Astrocyte (in vitro differentiated cells and primary cell): Measurements from ENCODE around the gene CACNA1C. TPM values are rescaled to one million over a fixed set of nuclear protein-coding genes. Genes with fewer than 3 reads are reported as not detected.
A peak's percentile ranks its signal among the peaks of the same experiment; 100 is the strongest.

Experiments
- DNase-seq: peaks from one replicate; pipeline ENCODE4 v3.0.0-alpha.2; 2010; ENCODE audit warnings: low read depth
- FAIRE-seq: peaks from 2 replicates; lab custom pipeline; 2011; peaks lifted over from hg19 to GRCh38; lab: Jason Lieb, UNC
- H2AFZ ChIP-seq: 2 replicates; pipeline ENCODE4 v1.6.0; 2012; ENCODE audit warnings: low read depth, low read length, inconsistent platforms
- H3K27ac ChIP-seq: 2 replicates; pipeline ENCODE4 v1.5.1; 2011; ENCODE audit warnings: low read depth, low read length, inconsistent platforms
- H3K27me3 ChIP-seq: 2 replicates; pipeline ENCODE4 v1.6.0; 2011; ENCODE audit warnings: low read length, inconsistent platforms; ENCODE audit not compliant: insufficient read depth
- H3K36me3 ChIP-seq: 2 replicates; pipeline ENCODE4 v1.5.1; 2011; ENCODE audit warnings: low read length, inconsistent platforms; ENCODE audit not compliant: insufficient read depth
- H3K4me1 ChIP-seq: 2 replicates; pipeline ENCODE4 v1.5.1; 2011; ENCODE audit warnings: low read length, inconsistent platforms; ENCODE audit not compliant: insufficient read depth
- H3K4me2 ChIP-seq: 2 replicates; pipeline ENCODE4 v1.6.0; 2012; ENCODE audit warnings: low read length, inconsistent platforms
- H3K4me3 ChIP-seq: 2 replicates; pipeline ENCODE4 v1.5.1; 2011; ENCODE audit warnings: low read depth, mild to moderate bottlenecking, low read length, inconsistent platforms; ENCODE audit not compliant: insufficient read depth
- H3K79me2 ChIP-seq: 2 replicates; pipeline ENCODE4 v1.6.0; 2012; ENCODE audit warnings: mild to moderate bottlenecking, low read length, inconsistent platforms; ENCODE audit not compliant: insufficient read depth
- H3K9ac ChIP-seq: 2 replicates; pipeline ENCODE4 v1.6.0; 2012; ENCODE audit warnings: mild to moderate bottlenecking, low read length, inconsistent platforms
- H3K9me3 ChIP-seq: 2 replicates; pipeline ENCODE4 v1.5.1; 2012; ENCODE audit warnings: low read depth, mild to moderate bottlenecking, low read length, inconsistent platforms; ENCODE audit not compliant: insufficient read depth
- H4K20me1 ChIP-seq: 2 replicates; pipeline ENCODE4 v1.6.0; 2012; ENCODE audit warnings: low read length, inconsistent platforms; ENCODE audit not compliant: insufficient read depth
- H3K27ac Mint-ChIP-seq: one replicate; pipeline ENCODE4 v1.8.0; 2021; ENCODE audit warnings: mild to moderate bottlenecking, mixed read lengths; ENCODE audit not compliant: unreplicated experiment
- H3K27me3 Mint-ChIP-seq: one replicate; pipeline ENCODE4 v1.8.0; 2021; ENCODE audit warnings: low read depth, mixed read lengths; ENCODE audit not compliant: unreplicated experiment
- H3K36me3 Mint-ChIP-seq: one replicate; pipeline ENCODE4 v1.8.0; 2021; ENCODE audit warnings: low read depth, mixed read lengths; ENCODE audit not compliant: unreplicated experiment
- H3K4me1 Mint-ChIP-seq: one replicate; pipeline ENCODE4 v1.8.0; 2021; ENCODE audit warnings: low read depth, mixed read lengths; ENCODE audit not compliant: unreplicated experiment
- H3K4me3 Mint-ChIP-seq: one replicate; pipeline ENCODE4 v1.8.0; 2021; ENCODE audit warnings: mild to moderate bottlenecking, moderate library complexity, mixed read lengths; ENCODE audit not compliant: unreplicated experiment
- H3K9me3 Mint-ChIP-seq: one replicate; pipeline ENCODE4 v1.8.0; 2021; ENCODE audit warnings: mild to moderate bottlenecking, mixed read lengths; ENCODE audit not compliant: unreplicated experiment
- CTCF ChIP-seq: IDR thresholded peaks from 2 replicates; pipeline ENCODE4 v1.5.1; 2011; ENCODE audit warnings: low read depth, mild to moderate bottlenecking, inconsistent platforms, low read length, moderate library complexity; ENCODE audit not compliant: insufficient read depth
- EZH2 ChIP-seq: IDR thresholded peaks from 2 replicates; pipeline ENCODE4 v1.6.1; 2012; ENCODE audit warnings: mild to moderate bottlenecking, low read length, inconsistent platforms; ENCODE audit not compliant: insufficient read depth
- total RNA-seq: library from RNA; stranded (reverse); gene quantifications from 2 replicates; pipeline ENCODE4 v1.2.1, GENCODE V29; 2021

CACNA1C gene
- total RNA-seq, 1 donor from 2014 or later = 2.1 TPM

- Histone ChIP-seq H4K20me1 (no peaks in the 10 kb centered on the region), H3K27ac (no peak overlapping the region), H3K4me1 (no peaks in the 10 kb centered on the region), H3K4me2 (no peak overlapping the region), H3K4me3 (no peak overlapping the region), H2AFZ (no peak overlapping the region), H3K36me3 (no peaks in the 10 kb centered on the region), H3K27me3 (no peaks in the 10 kb centered on the region), H3K9me3 (no peaks in the 10 kb centered on the region), H3K79me2 (no peaks in the 10 kb centered on the region), H3K9ac (no peak overlapping the region)
- H3K27ac Mint-ChIP-seq = peak overlapping the region; percentile 79
- FAIRE-seq = no peak
- TF ChIP-seq EZH2 (no peak), CTCF (no peak)
- H3K4me3 Mint-ChIP-seq = no peak overlapping the region
- H3K9me3 Mint-ChIP-seq = peaks cover 4% of the 10 kb centered on the region
- H3K27me3 Mint-ChIP-seq = peaks cover 38% of the 10 kb centered on the region
- no peak for DNase-seq
- H3K4me1 Mint-ChIP-seq = peaks cover 6% of the 10 kb centered on the region
- no peaks in the 10 kb centered on the region for H3K36me3 Mint-ChIP-seq
These were observed 487.8 kb downstream of the CACNA1C start for GRCh38 chr12:2540535-2540941.

- H3K4me3 Mint-ChIP-seq = no peak overlapping the region
- Histone ChIP-seq H3K27ac (no peak overlapping the region), H4K20me1 (no peaks in the 10 kb centered on the region), H3K4me1 (no peaks in the 10 kb centered on the region), H3K79me2 (no peaks in the 10 kb centered on the region), H3K4me3 (no peak overlapping the region), H2AFZ (no peak overlapping the region), H3K4me2 (no peak overlapping the region), H3K27me3 (no peaks in the 10 kb centered on the region), H3K36me3 (no peaks in the 10 kb centered on the region), H3K9ac (no peak overlapping the region), H3K9me3 (peaks cover 3% of the 10 kb centered on the region)
- H3K27me3 Mint-ChIP-seq = peaks cover 38% of the 10 kb centered on the region
- no peak for FAIRE-seq
- no peak overlapping the region for H3K27ac Mint-ChIP-seq
- H3K36me3 Mint-ChIP-seq = no peaks in the 10 kb centered on the region
- DNase-seq = no peak
- H3K9me3 Mint-ChIP-seq = peaks cover 4% of the 10 kb centered on the region
- TF ChIP-seq CTCF (no peak), EZH2 (no peak)
- no peaks in the 10 kb centered on the region for H3K4me1 Mint-ChIP-seq
These were observed 488.9 kb downstream of the CACNA1C start for GRCh38 chr12:2541631-2542204.

- Histone ChIP-seq H2AFZ (no peak overlapping the region), H3K4me3 (no peak overlapping the region), H3K27me3 (no peaks in the 10 kb centered on the region), H3K79me2 (no peaks in the 10 kb centered on the region), H3K4me1 (no peaks in the 10 kb centered on the region), H4K20me1 (no peaks in the 10 kb centered on the region), H3K9ac (no peak overlapping the region), H3K27ac (no peak overlapping the region), H3K36me3 (no peaks in the 10 kb centered on the region), H3K4me2 (no peak overlapping the region), H3K9me3 (peaks cover 3% of the 10 kb centered on the region)
- no peak overlapping the region for H3K27ac Mint-ChIP-seq
- DNase-seq (no peak), FAIRE-seq (no peak)
- no peaks in the 10 kb centered on the region for H3K4me1 Mint-ChIP-seq
- TF ChIP-seq EZH2 (no peak), CTCF (no peak)
- H3K4me3 Mint-ChIP-seq = no peak overlapping the region
- peaks cover 43% of the 10 kb centered on the region for H3K27me3 Mint-ChIP-seq
- H3K9me3 Mint-ChIP-seq = peaks cover 4% of the 10 kb centered on the region
- H3K36me3 Mint-ChIP-seq = no peaks in the 10 kb centered on the region
These were observed 491.0 kb downstream of the CACNA1C start for GRCh38 chr12:2543801-2544200.
